ENCODE measurements around the gene CPSF4L.
A peak's percentile ranks its signal among the peaks of the same experiment; 100 is the strongest.

The CPSF4L gene

GRCh38 chr17:73302189-73302588, 40.5 kb upstream of the CPSF4L start:
- H3K27me3 ChIP-seq (ENCODE audit: control insufficient read depth in 1 of 2, insufficient read depth in 2 of 2, low read length in 2 of 2): no peaks in the 10 kb centered on the region
- H3K9ac ChIP-seq (ENCODE audit: low read length in 2 of 2): no peak overlapping the region
- H3K4me1 ChIP-seq (ENCODE audit: control insufficient read depth, insufficient read depth, low read length): peaks cover 67% of the 10 kb centered on the region
- H3K27ac ChIP-seq (ENCODE audit: low read length): no peak overlapping the region
- no peak overlapping the region for H3K4me3 ChIP-seq (ENCODE audit: low read length in 2 of 2)
- no peaks in the 10 kb centered on the region for H3K9me3 ChIP-seq (ENCODE audit: control insufficient read depth in 2 of 2, low read length in 2 of 2)
- no peaks in the 10 kb centered on the region for H3K36me3 ChIP-seq (ENCODE audit: control insufficient read depth in 2 of 2, insufficient read depth in 2 of 2, low read length in 2 of 2)

- Histone ChIP-seq H3K4me1 (ENCODE audit: control insufficient read depth, insufficient read depth, low read length) (peaks cover 59% of the 10 kb centered on the region), H3K9me3 (ENCODE audit: control insufficient read depth in 2 of 2, low read length in 2 of 2) (no peaks in the 10 kb centered on the region), H3K36me3 (ENCODE audit: control insufficient read depth in 2 of 2, insufficient read depth in 2 of 2, low read length in 2 of 2) (no peaks in the 10 kb centered on the region), H3K4me3 (ENCODE audit: low read length in 2 of 2) (no peak overlapping the region), H3K27me3 (ENCODE audit: control insufficient read depth in 1 of 2, insufficient read depth in 2 of 2, low read length in 2 of 2) (no peaks in the 10 kb centered on the region), H3K27ac (ENCODE audit: low read length) (no peak overlapping the region), H3K9ac (ENCODE audit: low read length in 2 of 2) (no peak overlapping the region)
Observed at GRCh38 chr17:73301369-73301768, 39.7 kb upstream of the CPSF4L start.

- H3K9me3 ChIP-seq (ENCODE audit: control insufficient read depth in 2 of 2, low read length in 2 of 2): no peaks in the 10 kb centered on the region
- no peaks in the 10 kb centered on the region for H3K27me3 ChIP-seq (ENCODE audit: control insufficient read depth in 1 of 2, insufficient read depth in 2 of 2, low read length in 2 of 2)
- no peaks in the 10 kb centered on the region for H3K36me3 ChIP-seq (ENCODE audit: control insufficient read depth in 2 of 2, insufficient read depth in 2 of 2, low read length in 2 of 2)
- H3K4me3 ChIP-seq (ENCODE audit: low read length in 2 of 2): no peak overlapping the region
- H3K4me1 ChIP-seq (ENCODE audit: control insufficient read depth, insufficient read depth, low read length): peaks cover 49% of the 10 kb centered on the region
- peak overlapping the region; percentile 41 for H3K27ac ChIP-seq (ENCODE audit: low read length)
- no peak overlapping the region for H3K9ac ChIP-seq (ENCODE audit: low read length in 2 of 2)
Observed at GRCh38 chr17:73300392-73300791, 38.7 kb upstream of the CPSF4L start.

DNA sequence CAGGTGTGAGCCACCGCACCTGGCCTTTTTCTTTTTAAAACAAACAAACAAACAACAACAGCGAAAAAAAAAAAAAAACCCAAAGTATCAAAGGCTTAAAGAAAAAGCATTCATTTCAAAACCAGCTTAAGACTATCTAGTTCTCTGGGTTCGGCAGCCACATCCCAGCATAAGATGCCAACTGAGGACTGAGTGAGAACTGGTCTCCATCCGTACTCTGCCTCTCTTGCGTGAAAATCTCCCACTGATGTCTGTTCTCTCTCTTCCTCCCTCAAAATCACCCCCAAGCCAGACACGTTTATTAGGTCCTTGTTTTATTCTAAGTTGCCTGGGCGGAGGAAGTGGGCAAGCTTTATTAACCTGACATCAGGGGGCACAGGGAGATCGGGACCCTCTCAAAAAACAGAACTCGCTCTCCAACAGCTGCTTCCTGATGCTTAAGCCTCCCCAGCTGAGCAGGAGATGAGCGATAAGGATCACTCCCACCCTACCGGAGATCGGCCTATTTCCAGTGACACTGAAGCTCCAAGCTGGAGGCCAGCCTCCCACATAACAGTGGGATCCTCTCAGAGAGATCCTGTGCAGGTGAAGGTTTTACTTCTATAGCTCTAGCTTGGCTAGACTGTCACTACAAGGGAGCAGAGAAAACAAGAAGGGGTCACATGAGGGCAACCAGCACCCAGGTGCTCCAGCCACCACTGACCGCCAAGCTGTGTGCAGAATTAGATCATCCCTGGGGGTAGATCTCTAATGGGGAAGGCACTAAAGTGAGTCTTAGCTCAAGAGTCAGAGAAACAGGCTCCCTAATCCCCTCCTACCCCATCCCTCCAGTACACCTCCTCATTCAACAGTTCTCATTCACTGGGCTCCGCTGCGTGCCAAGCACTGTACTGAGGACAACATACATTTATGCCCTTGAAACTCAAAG, 36.5 kb upstream of the CPSF4L start:
- no peaks in the 10 kb centered on the region for H3K9me3 ChIP-seq (ENCODE audit: control insufficient read depth in 2 of 2, low read length in 2 of 2)
- peak overlapping the region; percentile 55 for H3K27ac ChIP-seq (ENCODE audit: low read length)
- peak overlapping the region; percentile 17 to 36 for H3K9ac ChIP-seq (ENCODE audit: low read length in 2 of 2)
- H3K4me3 ChIP-seq (ENCODE audit: low read length in 2 of 2): peak overlapping the region; percentile 14 to 29
- H3K36me3 ChIP-seq (ENCODE audit: control insufficient read depth in 2 of 2, insufficient read depth in 2 of 2, low read length in 2 of 2): no peaks in the 10 kb centered on the region
- H3K4me1 ChIP-seq (ENCODE audit: control insufficient read depth, insufficient read depth, low read length): peaks cover 44% of the 10 kb centered on the region
- H3K27me3 ChIP-seq (ENCODE audit: control insufficient read depth in 1 of 2, insufficient read depth in 2 of 2, low read length in 2 of 2): no peaks in the 10 kb centered on the region

- peak overlapping the region in 1 of 2 donors; percentile 22 for H3K4me3 ChIP-seq (ENCODE audit: low read length in 2 of 2)
- no peaks in the 10 kb centered on the region for H3K36me3 ChIP-seq (ENCODE audit: control insufficient read depth in 2 of 2, insufficient read depth in 2 of 2, low read length in 2 of 2)
- no peaks in the 10 kb centered on the region for H3K27me3 ChIP-seq (ENCODE audit: control insufficient read depth in 1 of 2, insufficient read depth in 2 of 2, low read length in 2 of 2)
- H3K9me3 ChIP-seq (ENCODE audit: control insufficient read depth in 2 of 2, low read length in 2 of 2): no peaks in the 10 kb centered on the region
- peaks cover 62% of the 10 kb centered on the region for H3K4me1 ChIP-seq (ENCODE audit: control insufficient read depth, insufficient read depth, low read length)
- peak overlapping the region in 1 of 2 donors; percentile 42 for H3K9ac ChIP-seq (ENCODE audit: low read length in 2 of 2)
- peak overlapping the region; percentile 89 for H3K27ac ChIP-seq (ENCODE audit: low read length)
Observed at GRCh38 chr17:73293480-73293911, 31.8 kb upstream of the CPSF4L start.

GRCh38 chr17:73293031-73293430, 31.4 kb upstream of the CPSF4L start:
- no peaks in the 10 kb centered on the region for H3K36me3 ChIP-seq (ENCODE audit: control insufficient read depth in 2 of 2, insufficient read depth in 2 of 2, low read length in 2 of 2)
- H3K9me3 ChIP-seq (ENCODE audit: control insufficient read depth in 2 of 2, low read length in 2 of 2): no peaks in the 10 kb centered on the region
- peak overlapping the region in 1 of 2 donors; percentile 42 for H3K9ac ChIP-seq (ENCODE audit: low read length in 2 of 2)
- peak overlapping the region; percentile 89 for H3K27ac ChIP-seq (ENCODE audit: low read length)
- no peaks in the 10 kb centered on the region for H3K27me3 ChIP-seq (ENCODE audit: control insufficient read depth in 1 of 2, insufficient read depth in 2 of 2, low read length in 2 of 2)
- H3K4me1 ChIP-seq (ENCODE audit: control insufficient read depth, insufficient read depth, low read length): peaks cover 62% of the 10 kb centered on the region
- peak overlapping the region in 1 of 2 donors; percentile 22 for H3K4me3 ChIP-seq (ENCODE audit: low read length in 2 of 2)

GRCh38 chr17:73292031-73292531, 30.4 kb upstream of the CPSF4L start:
- H3K9me3 ChIP-seq (ENCODE audit: control insufficient read depth in 2 of 2, low read length in 2 of 2): no peaks in the 10 kb centered on the region
- H3K27me3 ChIP-seq (ENCODE audit: control insufficient read depth in 1 of 2, insufficient read depth in 2 of 2, low read length in 2 of 2): no peaks in the 10 kb centered on the region
- H3K4me3 ChIP-seq (ENCODE audit: low read length in 2 of 2): peak overlapping the region; percentile 2 to 52
- peak overlapping the region; percentile 47 to 53 for H3K9ac ChIP-seq (ENCODE audit: low read length in 2 of 2)
- peak overlapping the region; percentile 89 for H3K27ac ChIP-seq (ENCODE audit: low read length)
- no peaks in the 10 kb centered on the region for H3K36me3 ChIP-seq (ENCODE audit: control insufficient read depth in 2 of 2, insufficient read depth in 2 of 2, low read length in 2 of 2)
- H3K4me1 ChIP-seq (ENCODE audit: control insufficient read depth, insufficient read depth, low read length): peaks cover 71% of the 10 kb centered on the region

- peak overlapping the region; percentile 47 to 53 for H3K9ac ChIP-seq (ENCODE audit: low read length in 2 of 2)
- H3K27ac ChIP-seq (ENCODE audit: low read length): peak overlapping the region; percentile 89
- H3K4me3 ChIP-seq (ENCODE audit: low read length in 2 of 2): peak overlapping the region; percentile 2 to 52
- H3K27me3 ChIP-seq (ENCODE audit: control insufficient read depth in 1 of 2, insufficient read depth in 2 of 2, low read length in 2 of 2): no peaks in the 10 kb centered on the region
- no peaks in the 10 kb centered on the region for H3K9me3 ChIP-seq (ENCODE audit: control insufficient read depth in 2 of 2, low read length in 2 of 2)
- H3K36me3 ChIP-seq (ENCODE audit: control insufficient read depth in 2 of 2, insufficient read depth in 2 of 2, low read length in 2 of 2): peaks cover under 1 to 2% of the 10 kb centered on the region in 2 donors
- peaks cover 79% of the 10 kb centered on the region for H3K4me1 ChIP-seq (ENCODE audit: control insufficient read depth, insufficient read depth, low read length)
Observed at GRCh38 chr17:73291260-73291801, 29.7 kb upstream of the CPSF4L start.

DNA sequence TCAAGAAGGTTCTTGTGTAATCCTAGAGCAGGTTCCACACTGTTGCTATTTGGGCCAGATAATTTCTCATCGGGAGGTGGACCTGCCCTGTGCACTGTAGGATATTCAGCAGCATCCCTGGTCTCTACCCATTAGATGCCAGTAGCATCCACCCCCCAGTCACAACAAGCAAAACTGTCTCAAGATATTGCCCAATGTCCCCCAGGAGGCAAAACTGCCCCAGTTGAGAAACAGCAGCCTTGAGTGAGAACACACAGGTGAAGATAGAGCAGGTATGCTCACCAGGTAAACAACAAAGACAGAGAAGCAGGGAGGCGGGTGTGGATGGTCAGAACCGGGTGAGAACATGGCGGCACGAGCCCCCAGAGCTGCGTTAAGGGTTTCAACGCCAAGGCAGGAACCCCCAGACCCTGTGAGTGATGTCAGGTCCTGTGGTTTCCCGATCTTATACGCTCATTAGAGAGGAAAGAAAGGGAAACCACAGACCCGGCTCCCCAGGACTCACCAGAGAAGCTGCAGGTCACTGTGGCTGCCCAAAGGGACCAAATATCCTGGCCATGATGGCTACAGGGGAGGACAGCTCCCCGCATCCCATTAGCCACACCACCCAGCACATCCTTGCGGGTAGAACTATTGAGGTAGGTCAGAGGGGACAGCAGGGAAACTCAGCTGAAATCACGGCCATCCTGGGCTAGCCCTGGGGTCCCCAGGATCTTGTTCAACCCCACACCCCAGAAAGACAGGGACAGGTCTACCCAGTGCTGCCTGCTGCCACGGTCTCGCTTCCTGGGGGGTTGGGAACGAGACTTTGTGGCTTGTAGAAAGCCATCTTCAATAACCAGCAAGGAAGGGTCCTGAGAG, 28.9 kb upstream of the CPSF4L start:
- H3K4me1 ChIP-seq (ENCODE audit: control insufficient read depth, insufficient read depth, low read length): peaks cover 86% of the 10 kb centered on the region
- H3K4me3 ChIP-seq (ENCODE audit: low read length in 2 of 2): peak overlapping the region in 1 of 2 donors; percentile 35

DNA sequence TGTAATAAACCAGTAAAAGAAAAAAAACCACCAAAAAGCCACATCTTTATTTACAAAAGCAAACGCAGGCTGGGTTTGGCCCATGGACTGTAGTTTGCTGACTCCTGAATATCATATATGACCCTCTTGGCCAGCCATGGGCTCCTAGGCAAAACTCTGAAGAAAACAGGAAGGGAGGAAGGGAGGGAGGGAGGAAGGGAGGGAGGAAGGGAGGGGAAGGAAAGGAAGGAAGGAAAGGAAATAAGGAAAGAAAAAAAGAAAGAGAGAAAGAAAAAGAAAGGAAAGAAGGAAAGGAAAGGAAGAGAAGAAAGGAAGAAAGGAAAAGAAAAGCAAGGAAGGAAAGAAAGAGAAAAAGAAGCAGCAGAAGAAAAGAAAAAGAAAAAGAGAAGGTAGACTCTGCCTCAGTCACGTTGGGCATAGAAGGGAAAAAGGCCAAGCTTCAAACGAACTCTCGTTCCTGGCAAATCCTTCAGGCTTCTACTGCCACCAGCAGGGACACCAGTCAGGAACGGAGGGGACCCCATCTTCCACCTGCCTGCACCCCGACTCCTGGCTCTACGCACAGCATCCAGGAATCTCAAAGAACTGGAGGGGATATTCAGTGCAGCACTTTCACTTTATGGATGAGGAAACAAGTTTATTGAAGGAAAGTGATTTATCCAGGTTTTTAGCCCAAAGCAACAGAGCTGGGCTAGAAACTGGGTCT, 28.0 kb upstream of the CPSF4L start:
- Histone ChIP-seq H3K4me3 (ENCODE audit: low read length in 2 of 2) (peak overlapping the region in 1 of 2 donors; percentile 35), H3K9me3 (ENCODE audit: control insufficient read depth in 2 of 2, low read length in 2 of 2) (no peaks in the 10 kb centered on the region), H3K27me3 (ENCODE audit: control insufficient read depth in 1 of 2, insufficient read depth in 2 of 2, low read length in 2 of 2) (no peaks in the 10 kb centered on the region), H3K4me1 (ENCODE audit: control insufficient read depth, insufficient read depth, low read length) (peaks cover 95% of the 10 kb centered on the region), H3K36me3 (ENCODE audit: control insufficient read depth in 2 of 2, insufficient read depth in 2 of 2, low read length in 2 of 2) (peaks cover 10 to 14% of the 10 kb centered on the region in 2 donors), H3K9ac (ENCODE audit: low read length in 2 of 2) (peak overlapping the region in 1 of 2 donors; percentile 12), H3K27ac (ENCODE audit: low read length) (peak overlapping the region; percentile 89)

More for the DNA sequence above, 28.9 kb upstream of the CPSF4L start:
- Histone ChIP-seq H3K27ac (ENCODE audit: low read length) (peak overlapping the region; percentile 89), H3K9me3 (ENCODE audit: control insufficient read depth in 2 of 2, low read length in 2 of 2) (no peaks in the 10 kb centered on the region), H3K9ac (ENCODE audit: low read length in 2 of 2) (peak overlapping the region in 1 of 2 donors; percentile 5), H3K27me3 (ENCODE audit: control insufficient read depth in 1 of 2, insufficient read depth in 2 of 2, low read length in 2 of 2) (no peaks in the 10 kb centered on the region), H3K36me3 (ENCODE audit: control insufficient read depth in 2 of 2, insufficient read depth in 2 of 2, low read length in 2 of 2) (peaks cover 8 to 9% of the 10 kb centered on the region in 2 donors)
